Right lobe of liver (tissue), 4 donors: Measurements from ENCODE around the gene INO80E.

Experiments used
- CTCF ChIP-seq, 4 donors: fragments of 200-600 bp in 3 of 4; fragments of 450-650 bp in 1 of 4; IDR thresholded peaks; one replicate each; pipeline versions ENCODE4 v1.5.1 to v1.8.0; 2016 to 2022; ENCODE audit warnings: antibody characterized with exemption in 4 of 4, mild to moderate bottlenecking in 2 of 4
- POLR2A ChIP-seq: fragments of 450-650 bp; IDR thresholded peaks from one replicate; pipeline ENCODE4 v1.6.1; 2017; ENCODE audit warnings: antibody characterized with exemption, mild to moderate bottlenecking
- donor health status: DM: no; HTN: no; CAD: no.
- donor health status: DM: no; HTN: no; CAD: no.
- donor health status: DM: no; HTN: yes; CAD: no.

- TF ChIP-seq CTCF (IDR thresholded peaks at IDR 0.05), result no peak
- TF ChIP-seq POLR2A, result no peak
These were observed 29.5 kb downstream of the INO80E start for GRCh38 chr16:30025574-30025973.
